ENCODE results near the gene NCKAP1. TPM values are rescaled to one million over a fixed set of nuclear protein-coding genes. Genes with fewer than 3 reads are reported as not detected.

The NCKAP1 gene
- 195 TPM for total RNA-seq

GRCh38 chr2:183038341-183039300 is at the start of gene NCKAP1:
NCKAP1 (minus strand) TSS chr2:183038457; CDS start chr2:183038099, 358 bp downstream.

GRCh38 chr2:183078464-183079138 is 40.3 kb upstream of the NCKAP1 start, which contains the start of gene DUSP19:
DUSP19 (plus strand) TSS chr2:183078747; CDS start chr2:183078934, 187 bp downstream.

GRCh38 chr2:182866461-182867406 is 171.5 kb downstream of the NCKAP1 start, which contains the start of gene FRZB:
FRZB (minus strand) TSS chr2:182866637; CDS start chr2:182866552, 85 bp downstream.

Other genes starting within 250 kb of the NCKAP1 start
- 66.1 TPM for gene FRZB, start 171.8 kb downstream of the NCKAP1 start, total RNA-seq
- 9.3 TPM for gene DUSP19, start 40.3 kb upstream of the NCKAP1 start, total RNA-seq
- 39.2 TPM for gene NUP35, start 86.0 kb upstream of the NCKAP1 start, total RNA-seq